Heart left ventricle (tissue), 13 donors: Measurements from ENCODE around the gene SEC14L5.

Source experiments
- CTCF ChIP-seq, 12 donors: fragments of 200-600 bp; sonication (generic) in 4 of 12; IDR thresholded peaks; one replicate each; pipeline versions ENCODE4 v1.5.0 to v1.8.0; 2018 to 2022; ENCODE audit warnings: antibody characterized with exemption in 12 of 12, mild to moderate bottlenecking in 5 of 12
- POLR2A ChIP-seq, 2 donors: fragments of 450-650 bp; IDR thresholded peaks; one replicate each; pipeline ENCODE4 v1.6.1; 2017; ENCODE audit warnings: antibody characterized with exemption in 2 of 2, mild to moderate bottlenecking in 2 of 2, moderate library complexity in 2 of 2
- donor health status: ischemic (EF 13 %, LVEDD 7.1; RV severe dilation, severe dysfunction).
- donor health status: DM: no; HTN: yes; CAD: no.
- donor health status: DM: no; HTN: no; CAD: no.
- donor health status: ischemic (EF 25% LVEDD 6.9; RV normal size, moderate dysfunction).
- donor health status: ischemic (EF 25% LVEDD 5.7; RV mildly dilated, moderate dysfunction).
- donor health status: ischemic (EF 35%, LVEDD 5.7; RV mildly dilated, moderate dysfunction).
- donor health status: nonischemic (EF 11% LVEDD 7.7; RV severe dilation, severe dysfunction).
- donor health status: DM: yes; HTN: yes; CAD: no.
- donor health status: PGD.
- donor health status: ischemic (EF 29% LVEDD 5.4; RV normal size, mild dysfunction).
- donor health status: nonischemic (EF 23%, LVEDD 6.1; RV moderate dilation, normal function).

- TF ChIP-seq CTCF (IDR thresholded peaks at IDR 0.05) (no peak), POLR2A (IDR thresholded peaks at IDR 0.05) (no peak)
Observed at GRCh38 chr16:5062051-5062450, 103.9 kb downstream of the SEC14L5 start.
